HEK293 (cell line): ENCODE results near the gene DNER.

ENCODE experiments used
- ZBTB21 ChIP-seq: fragments of 450-650 bp; formaldehyde crosslinking; IDR thresholded peaks from 2 replicates; pipeline ENCODE4 v1.5.1; 2017; ENCODE audit warnings: missing biosample characterization, missing genetic modification characterization
- TF ChIP-seq, protein P1 (sequence below): fragments of 450-650 bp; formaldehyde crosslinking; IDR thresholded peaks from 2 replicates; pipeline ENCODE4 v1.5.1; 2016; ENCODE audit warnings: missing biosample characterization, missing genetic modification characterization

DNA sequence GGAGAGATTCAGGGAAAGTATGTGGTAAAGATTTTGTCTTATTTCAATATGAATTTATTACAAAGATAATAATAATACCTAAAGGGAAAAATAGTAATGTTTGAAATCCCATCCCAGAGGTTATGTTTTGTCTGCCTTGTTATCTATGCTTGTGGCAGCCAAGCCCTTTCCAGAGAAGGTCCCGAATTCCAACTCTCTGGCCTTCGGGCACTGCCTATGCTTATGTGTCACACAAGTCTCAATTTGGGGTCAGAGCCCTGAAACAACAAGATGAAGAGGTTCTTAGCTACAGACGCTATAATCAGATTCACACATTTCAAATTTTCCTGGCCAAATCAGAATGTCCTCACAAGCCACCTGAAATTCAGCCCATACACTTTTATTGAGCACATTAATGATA is 59.9 kb downstream of the DNER start:
- TF ChIP-seq, protein P1, sequence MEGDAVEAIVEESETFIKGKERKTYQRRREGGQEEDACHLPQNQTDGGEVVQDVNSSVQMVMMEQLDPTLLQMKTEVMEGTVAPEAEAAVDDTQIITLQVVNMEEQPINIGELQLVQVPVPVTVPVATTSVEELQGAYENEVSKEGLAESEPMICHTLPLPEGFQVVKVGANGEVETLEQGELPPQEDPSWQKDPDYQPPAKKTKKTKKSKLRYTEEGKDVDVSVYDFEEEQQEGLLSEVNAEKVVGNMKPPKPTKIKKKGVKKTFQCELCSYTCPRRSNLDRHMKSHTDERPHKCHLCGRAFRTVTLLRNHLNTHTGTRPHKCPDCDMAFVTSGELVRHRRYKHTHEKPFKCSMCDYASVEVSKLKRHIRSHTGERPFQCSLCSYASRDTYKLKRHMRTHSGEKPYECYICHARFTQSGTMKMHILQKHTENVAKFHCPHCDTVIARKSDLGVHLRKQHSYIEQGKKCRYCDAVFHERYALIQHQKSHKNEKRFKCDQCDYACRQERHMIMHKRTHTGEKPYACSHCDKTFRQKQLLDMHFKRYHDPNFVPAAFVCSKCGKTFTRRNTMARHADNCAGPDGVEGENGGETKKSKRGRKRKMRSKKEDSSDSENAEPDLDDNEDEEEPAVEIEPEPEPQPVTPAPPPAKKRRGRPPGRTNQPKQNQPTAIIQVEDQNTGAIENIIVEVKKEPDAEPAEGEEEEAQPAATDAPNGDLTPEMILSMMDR (tag by site-specific recombination) = no peak
- no peak for TF ChIP-seq ZBTB21
